ENCODE measurements around the gene ARHGAP10. TPM values are rescaled to one million over a fixed set of nuclear protein-coding genes. Genes with fewer than 3 reads are reported as not detected.
A peak's percentile ranks its signal among the peaks of the same experiment; 100 is the strongest.

The ARHGAP10 gene
- total RNA-seq, 1 donor from 2014 or later, result 28.0 TPM

GRCh38 chr4:147847751-147848590 is 116.1 kb downstream of the ARHGAP10 start:
- no peaks in the 10 kb centered on the region for H3K27me3 ChIP-seq (ENCODE audit: insufficient read depth, low read length)
- peaks cover 5% of the 10 kb centered on the region for H4K20me1 ChIP-seq (ENCODE audit: insufficient read depth, low read length)
- TF ChIP-seq, protein P1, sequence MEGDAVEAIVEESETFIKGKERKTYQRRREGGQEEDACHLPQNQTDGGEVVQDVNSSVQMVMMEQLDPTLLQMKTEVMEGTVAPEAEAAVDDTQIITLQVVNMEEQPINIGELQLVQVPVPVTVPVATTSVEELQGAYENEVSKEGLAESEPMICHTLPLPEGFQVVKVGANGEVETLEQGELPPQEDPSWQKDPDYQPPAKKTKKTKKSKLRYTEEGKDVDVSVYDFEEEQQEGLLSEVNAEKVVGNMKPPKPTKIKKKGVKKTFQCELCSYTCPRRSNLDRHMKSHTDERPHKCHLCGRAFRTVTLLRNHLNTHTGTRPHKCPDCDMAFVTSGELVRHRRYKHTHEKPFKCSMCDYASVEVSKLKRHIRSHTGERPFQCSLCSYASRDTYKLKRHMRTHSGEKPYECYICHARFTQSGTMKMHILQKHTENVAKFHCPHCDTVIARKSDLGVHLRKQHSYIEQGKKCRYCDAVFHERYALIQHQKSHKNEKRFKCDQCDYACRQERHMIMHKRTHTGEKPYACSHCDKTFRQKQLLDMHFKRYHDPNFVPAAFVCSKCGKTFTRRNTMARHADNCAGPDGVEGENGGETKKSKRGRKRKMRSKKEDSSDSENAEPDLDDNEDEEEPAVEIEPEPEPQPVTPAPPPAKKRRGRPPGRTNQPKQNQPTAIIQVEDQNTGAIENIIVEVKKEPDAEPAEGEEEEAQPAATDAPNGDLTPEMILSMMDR (IDR thresholded peaks at IDR 0.05; ENCODE audit: insufficient read depth, low read depth, low read length), result no peak
- no peak for TF ChIP-seq EZH2 (IDR thresholded peaks at IDR 0.05; ENCODE audit: insufficient read depth, low read length)
- no peaks in the 10 kb centered on the region for H3K9me3 ChIP-seq (ENCODE audit: insufficient read depth, low read depth, low read length)
- Mint-ChIP-seq H3K27ac (ENCODE audit: unreplicated experiment) (peak overlapping the region; percentile 16), H3K4me1 (ENCODE audit: low read depth, unreplicated experiment) (peaks cover 6% of the 10 kb centered on the region), H3K4me3 (ENCODE audit: unreplicated experiment) (no peak overlapping the region), H3K9me3 (ENCODE audit: unreplicated experiment) (peaks cover 5% of the 10 kb centered on the region), H3K36me3 (ENCODE audit: low read depth, unreplicated experiment) (peaks cover 21% of the 10 kb centered on the region), H3K27me3 (ENCODE audit: low read depth, unreplicated experiment) (no peaks in the 10 kb centered on the region)
- H3K36me3 ChIP-seq (ENCODE audit: insufficient read depth, low read length), result peaks cover 2% of the 10 kb centered on the region
- no peak overlapping the region for H3K4me2 ChIP-seq (ENCODE audit: low read length)
- DNase-seq (ENCODE audit: low read depth) (no peak), FAIRE-seq (no peak)
- H3K4me1 ChIP-seq (ENCODE audit: insufficient read depth, low read length), result no peaks in the 10 kb centered on the region
- no peak overlapping the region for H3K9ac ChIP-seq (ENCODE audit: low read length)
- H3K79me2 ChIP-seq (ENCODE audit: insufficient read depth, low read length), result no peaks in the 10 kb centered on the region
- no peak overlapping the region for H3K27ac ChIP-seq (ENCODE audit: low read depth, low read length)
- no peak overlapping the region for H2AFZ ChIP-seq (ENCODE audit: low read depth, low read length)
- no peak overlapping the region for H3K4me3 ChIP-seq (ENCODE audit: insufficient read depth, low read depth, low read length)

DNA sequence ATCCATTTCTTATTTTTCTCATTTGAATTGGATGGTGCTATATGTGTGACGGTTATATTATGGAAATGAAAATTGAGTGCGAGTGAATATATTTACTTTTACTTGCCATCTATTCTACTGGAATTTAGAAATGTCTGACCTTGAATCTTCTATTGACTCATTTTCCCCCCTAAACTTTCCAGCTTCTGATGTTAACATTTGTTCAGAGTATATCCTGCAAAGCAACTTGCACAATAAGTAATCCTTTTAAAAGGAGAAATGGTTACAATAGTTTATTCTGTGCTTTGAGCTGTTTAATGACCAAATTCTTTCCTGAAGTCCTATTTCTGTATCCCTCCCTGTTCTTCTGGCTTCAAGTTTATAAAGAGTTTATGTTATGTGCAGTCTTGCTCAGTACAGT is 116.7 kb downstream of the ARHGAP10 start:
- H3K9ac ChIP-seq (ENCODE audit: low read length), result no peak overlapping the region
- H3K4me1 ChIP-seq (ENCODE audit: insufficient read depth, low read length), result no peaks in the 10 kb centered on the region
- no peak overlapping the region for H3K27ac ChIP-seq (ENCODE audit: low read depth, low read length)
- peaks cover 5% of the 10 kb centered on the region for H3K9me3 Mint-ChIP-seq (ENCODE audit: unreplicated experiment)
- no peaks in the 10 kb centered on the region for H3K79me2 ChIP-seq (ENCODE audit: insufficient read depth, low read length)
- FAIRE-seq, result no peak
- H3K4me1 Mint-ChIP-seq (ENCODE audit: low read depth, unreplicated experiment), result peaks cover 3% of the 10 kb centered on the region
- no peak for DNase-seq (ENCODE audit: low read depth)
- H3K4me2 ChIP-seq (ENCODE audit: low read length), result no peak overlapping the region
- TF ChIP-seq EZH2 (IDR thresholded peaks at IDR 0.05; ENCODE audit: insufficient read depth, low read length), result no peak
- TF ChIP-seq, protein P1 (IDR thresholded peaks at IDR 0.05; ENCODE audit: insufficient read depth, low read depth, low read length), result no peak
- H3K36me3 Mint-ChIP-seq (ENCODE audit: low read depth, unreplicated experiment), result peaks cover 20% of the 10 kb centered on the region
- H3K4me3 Mint-ChIP-seq (ENCODE audit: unreplicated experiment), result no peak overlapping the region
- no peak overlapping the region for H3K27ac Mint-ChIP-seq (ENCODE audit: unreplicated experiment)
- H3K27me3 ChIP-seq (ENCODE audit: insufficient read depth, low read length), result no peaks in the 10 kb centered on the region
- H3K27me3 Mint-ChIP-seq (ENCODE audit: low read depth, unreplicated experiment), result no peaks in the 10 kb centered on the region
- peaks cover 2% of the 10 kb centered on the region for H3K36me3 ChIP-seq (ENCODE audit: insufficient read depth, low read length)
- no peak overlapping the region for H3K4me3 ChIP-seq (ENCODE audit: insufficient read depth, low read depth, low read length)
- H4K20me1 ChIP-seq (ENCODE audit: insufficient read depth, low read length), result peaks cover 5% of the 10 kb centered on the region
- no peak overlapping the region for H2AFZ ChIP-seq (ENCODE audit: low read depth, low read length)
- no peaks in the 10 kb centered on the region for H3K9me3 ChIP-seq (ENCODE audit: insufficient read depth, low read depth, low read length)

GRCh38 chr4:147851135-147851534 is 119.2 kb downstream of the ARHGAP10 start:
- no peak for FAIRE-seq
- H3K79me2 ChIP-seq (ENCODE audit: insufficient read depth, low read length), result no peaks in the 10 kb centered on the region

More at GRCh38 chr4:147851135-147851534, 119.2 kb downstream of the ARHGAP10 start:
- no peak overlapping the region for H3K4me2 ChIP-seq (ENCODE audit: low read length)
- no peak overlapping the region for H3K4me3 ChIP-seq (ENCODE audit: insufficient read depth, low read depth, low read length)
- no peak overlapping the region for H2AFZ ChIP-seq (ENCODE audit: low read depth, low read length)
- peaks cover 21% of the 10 kb centered on the region for H3K4me1 Mint-ChIP-seq (ENCODE audit: low read depth, unreplicated experiment)
- no peaks in the 10 kb centered on the region for H3K27me3 Mint-ChIP-seq (ENCODE audit: low read depth, unreplicated experiment)
- H3K27me3 ChIP-seq (ENCODE audit: insufficient read depth, low read length), result no peaks in the 10 kb centered on the region
- no peaks in the 10 kb centered on the region for H4K20me1 ChIP-seq (ENCODE audit: insufficient read depth, low read length)
- H3K36me3 Mint-ChIP-seq (ENCODE audit: low read depth, unreplicated experiment), result peaks cover 20% of the 10 kb centered on the region
- TF ChIP-seq, protein P1 (IDR thresholded peaks at IDR 0.05; ENCODE audit: insufficient read depth, low read depth, low read length), result no peak
- no peak for TF ChIP-seq EZH2 (IDR thresholded peaks at IDR 0.05; ENCODE audit: insufficient read depth, low read length)
- no peak overlapping the region for H3K27ac ChIP-seq (ENCODE audit: low read depth, low read length)
- peaks cover 5% of the 10 kb centered on the region for H3K9me3 Mint-ChIP-seq (ENCODE audit: unreplicated experiment)
- no peaks in the 10 kb centered on the region for H3K4me1 ChIP-seq (ENCODE audit: insufficient read depth, low read length)
- H3K9me3 ChIP-seq (ENCODE audit: insufficient read depth, low read depth, low read length), result no peaks in the 10 kb centered on the region
- H3K4me3 Mint-ChIP-seq (ENCODE audit: unreplicated experiment), result no peak overlapping the region
- peaks cover 2% of the 10 kb centered on the region for H3K36me3 ChIP-seq (ENCODE audit: insufficient read depth, low read length)
- DNase-seq (ENCODE audit: low read depth), result no peak
- H3K27ac Mint-ChIP-seq (ENCODE audit: unreplicated experiment), result no peak overlapping the region
- no peak overlapping the region for H3K9ac ChIP-seq (ENCODE audit: low read length)

Data from astrocyte (in vitro differentiated cells and primary cell).